ENCODE measurements around the gene COG5. TPM values are rescaled to one million over a fixed set of nuclear protein-coding genes. Genes with fewer than 3 reads are reported as not detected.

COG5 gene
- total and polyA plus RNA-seq, 9 of the 15 experiments (the other 6 are each of a cell fraction or from before 2014, with no cell fraction given) = 15.3 to 75.1 (median 56.4) TPM

DNA sequence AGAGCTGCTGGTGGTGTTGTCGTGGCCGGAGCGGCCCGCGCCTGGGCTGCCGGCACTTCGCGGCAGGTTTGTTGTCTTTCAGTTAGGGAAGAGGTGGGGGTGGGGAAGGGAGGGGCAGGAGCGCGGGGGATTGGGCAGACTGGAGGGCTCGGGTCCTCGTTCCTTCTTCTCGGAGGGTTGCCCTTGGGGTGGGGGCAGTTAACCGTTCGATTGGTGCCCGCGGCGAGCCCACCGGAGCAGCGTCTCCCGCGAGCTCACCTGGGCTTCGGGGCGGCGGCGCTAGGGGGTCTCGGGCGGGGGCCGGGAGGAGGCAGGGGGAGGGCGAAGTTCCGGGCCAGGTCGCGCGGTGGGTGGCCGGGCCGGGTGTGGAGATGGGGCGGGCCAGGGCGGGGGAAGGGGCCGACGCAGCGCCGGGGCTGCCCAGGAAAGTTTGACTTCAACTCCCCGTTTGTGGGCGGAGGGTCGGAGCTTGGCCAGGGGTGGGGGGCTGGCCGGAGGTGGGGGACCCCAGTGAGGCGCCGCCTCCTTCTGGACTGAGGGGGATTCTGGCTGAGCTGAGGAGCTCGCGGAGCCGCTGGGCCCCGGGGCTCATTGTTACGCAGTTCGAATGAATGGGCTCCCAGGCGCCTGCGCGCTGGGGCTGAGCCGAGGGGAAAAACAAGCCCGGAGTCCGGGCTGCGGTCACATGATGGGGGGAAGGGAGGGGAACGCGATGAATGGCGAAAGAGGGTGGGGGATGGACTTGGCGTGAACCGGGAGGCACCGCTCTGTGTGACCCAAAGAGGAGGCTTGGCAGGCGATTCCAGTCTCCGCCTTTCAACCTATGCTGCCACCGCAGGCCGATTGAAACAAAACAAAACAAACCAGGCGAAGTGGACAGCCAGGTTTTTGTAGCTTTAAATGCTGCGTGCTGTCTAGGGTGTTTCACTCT is 394.3 kb downstream of the COG5 start (continued):
- TF ChIP-seq HMGXB4 (CRISPR knock-in tag; IDR thresholded peaks at IDR 0.05) (peak; percentile 89), KAT7 (CRISPR knock-in tag; IDR thresholded peaks at IDR 0.05; ENCODE audit: borderline replicate concordance) (no peak), ZBTB9 (CRISPR knock-in tag; IDR thresholded peaks at IDR 0.05) (no peak; the same call in 1 of the 2 replicates), FOXP1 (CRISPR knock-in tag; IDR thresholded peaks at IDR 0.05) (peak; percentile 87), RBM22 (IDR thresholded peaks at IDR 0.05; ENCODE audit: low read depth, low read length, poor library complexity, severe bottlenecking) (peak; percentile 82), PTTG1 (tag; IDR thresholded peaks at IDR 0.05; ENCODE audit: low read depth) (no peak), CCAR2 (IDR thresholded peaks at IDR 0.05; ENCODE audit: low read depth, low read length) (no peak), IRF1 (CRISPR knock-in tag; IDR thresholded peaks at IDR 0.05; ENCODE audit: borderline replicate concordance) (no peak), GTF2A2 (tag; IDR thresholded peaks at IDR 0.05) (no peak), ZNF143 (CRISPR knock-in tag; IDR thresholded peaks at IDR 0.05) (no peak), MYBL2 (IDR thresholded peaks at IDR 0.05; ENCODE audit: low read depth) (no peak), MYBL2 (CRISPR knock-in tag; IDR thresholded peaks at IDR 0.05; ENCODE audit: borderline replicate concordance) (no peak)
- TF ChIP-seq, protein P1, sequence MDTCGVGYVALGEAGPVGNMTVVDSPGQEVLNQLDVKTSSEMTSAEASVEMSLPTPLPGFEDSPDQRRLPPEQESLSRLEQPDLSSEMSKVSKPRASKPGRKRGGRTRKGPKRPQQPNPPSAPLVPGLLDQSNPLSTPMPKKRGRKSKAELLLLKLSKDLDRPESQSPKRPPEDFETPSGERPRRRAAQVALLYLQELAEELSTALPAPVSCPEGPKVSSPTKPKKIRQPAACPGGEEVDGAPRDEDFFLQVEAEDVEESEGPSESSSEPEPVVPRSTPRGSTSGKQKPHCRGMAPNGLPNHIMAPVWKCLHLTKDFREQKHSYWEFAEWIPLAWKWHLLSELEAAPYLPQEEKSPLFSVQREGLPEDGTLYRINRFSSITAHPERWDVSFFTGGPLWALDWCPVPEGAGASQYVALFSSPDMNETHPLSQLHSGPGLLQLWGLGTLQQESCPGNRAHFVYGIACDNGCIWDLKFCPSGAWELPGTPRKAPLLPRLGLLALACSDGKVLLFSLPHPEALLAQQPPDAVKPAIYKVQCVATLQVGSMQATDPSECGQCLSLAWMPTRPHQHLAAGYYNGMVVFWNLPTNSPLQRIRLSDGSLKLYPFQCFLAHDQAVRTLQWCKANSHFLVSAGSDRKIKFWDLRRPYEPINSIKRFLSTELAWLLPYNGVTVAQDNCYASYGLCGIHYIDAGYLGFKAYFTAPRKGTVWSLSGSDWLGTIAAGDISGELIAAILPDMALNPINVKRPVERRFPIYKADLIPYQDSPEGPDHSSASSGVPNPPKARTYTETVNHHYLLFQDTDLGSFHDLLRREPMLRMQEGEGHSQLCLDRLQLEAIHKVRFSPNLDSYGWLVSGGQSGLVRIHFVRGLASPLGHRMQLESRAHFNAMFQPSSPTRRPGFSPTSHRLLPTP (IDR thresholded peaks at IDR 0.05; ENCODE audit: borderline replicate concordance, extremely low read depth, insufficient read length) = no peak
- TF ChIP-seq, protein P2, sequence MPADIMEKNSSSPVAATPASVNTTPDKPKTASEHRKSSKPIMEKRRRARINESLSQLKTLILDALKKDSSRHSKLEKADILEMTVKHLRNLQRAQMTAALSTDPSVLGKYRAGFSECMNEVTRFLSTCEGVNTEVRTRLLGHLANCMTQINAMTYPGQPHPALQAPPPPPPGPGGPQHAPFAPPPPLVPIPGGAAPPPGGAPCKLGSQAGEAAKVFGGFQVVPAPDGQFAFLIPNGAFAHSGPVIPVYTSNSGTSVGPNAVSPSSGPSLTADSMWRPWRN (IDR thresholded peaks at IDR 0.05; ENCODE audit: low read depth) = peak; percentile 48; the same call in 1 of the 2 replicates
- TF ChIP-seq, protein P3, sequence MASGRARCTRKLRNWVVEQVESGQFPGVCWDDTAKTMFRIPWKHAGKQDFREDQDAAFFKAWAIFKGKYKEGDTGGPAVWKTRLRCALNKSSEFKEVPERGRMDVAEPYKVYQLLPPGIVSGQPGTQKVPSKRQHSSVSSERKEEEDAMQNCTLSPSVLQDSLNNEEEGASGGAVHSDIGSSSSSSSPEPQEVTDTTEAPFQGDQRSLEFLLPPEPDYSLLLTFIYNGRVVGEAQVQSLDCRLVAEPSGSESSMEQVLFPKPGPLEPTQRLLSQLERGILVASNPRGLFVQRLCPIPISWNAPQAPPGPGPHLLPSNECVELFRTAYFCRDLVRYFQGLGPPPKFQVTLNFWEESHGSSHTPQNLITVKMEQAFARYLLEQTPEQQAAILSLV (tag; IDR thresholded peaks at IDR 0.05) = no peak
